Endothelial cell of umbilical vein (primary cell): ENCODE measurements around the gene THBS1. TPM values are rescaled to one million over a fixed set of nuclear protein-coding genes. Genes with fewer than 3 reads are reported as not detected.

Experiments used
- BruUV-seq: library from RNA; stranded (reverse); fragments of 400-500 nt; replicated peaks from 2 replicates; lab custom pipeline; 2021; lab: Mats Ljungman, UMichigan
- CTCF ChIA-PET: fragments of 300-600, 350-600 bp; sonication (Branson Sonifier 250); formaldehyde crosslinking; loops from one replicate; lab custom pipeline; 2021; ENCODE audit warnings: antibody characterized with exemption, inconsistent platforms; lab: Charles Lee
- POLR2A ChIA-PET: fragments of 300-600, 350-600 bp; sonication (Branson Sonifier 250); formaldehyde crosslinking; loops from one replicate; lab custom pipeline; 2021; ENCODE audit warnings: antibody characterized with exemption, inconsistent platforms; lab: Charles Lee
- DNase-seq: peaks from one replicate; pipeline ENCODE4 v3.0.0-alpha.2; 2011; ENCODE audit warnings: low read depth, low spot score
- FAIRE-seq: peaks from 2 replicates; lab custom pipeline; 2011; peaks lifted over from hg19 to GRCh38; lab: Jason Lieb, UNC
- H2AFZ ChIP-seq: 2 replicates; pipeline ENCODE4 v1.6.0; 2012; ENCODE audit warnings: low read depth, low read length, control low read depth, inconsistent platforms
- H3K27ac ChIP-seq: 2 replicates; pipeline ENCODE4 v1.5.1; 2011; ENCODE audit warnings: low read depth, mild to moderate bottlenecking, control low read depth, low read length, moderate library complexity; ENCODE audit not compliant: insufficient read depth
- H3K27me3 ChIP-seq, 2 experiments: 2 replicates each; pipeline versions ENCODE4 v1.6.0 to v1.6.1; 2011; ENCODE audit warnings: low read length in 2 of 2, mixed read lengths in 1 of 2; ENCODE audit not compliant: control insufficient read depth in 2 of 2, insufficient read depth in 2 of 2
- H3K36me3 ChIP-seq, 2 experiments: 2 replicates in 1 of 2; 3 replicates in 1 of 2; pipeline ENCODE4 v1.5.1; 2011; ENCODE audit warnings: low read length in 2 of 2, mild to moderate bottlenecking in 1 of 2, moderate library complexity in 1 of 2; ENCODE audit not compliant: control insufficient read depth in 2 of 2, insufficient read depth in 2 of 2; ENCODE audit errors: extremely low read depth in 1 of 2
- H3K4me1 ChIP-seq: 3 replicates; pipeline ENCODE4 v1.5.1; 2011; ENCODE audit warnings: mild to moderate bottlenecking, low read length; ENCODE audit not compliant: control insufficient read depth, insufficient read depth; ENCODE audit errors: extremely low read depth
- H3K4me2 ChIP-seq: 2 replicates; pipeline ENCODE4 v1.6.1; 2011; ENCODE audit warnings: low read length, control low read depth, mixed read lengths; ENCODE audit not compliant: insufficient read depth
- H3K4me3 ChIP-seq, 3 experiments: fragments of 200-600 bp in 1 of 3; sonication (generic), shearing (Covaris generic) in 1 of 3; replicated peaks in 1 of 3; 2 replicates each; pipeline ENCODE4 v1.5.1; 2011 to 2016; ENCODE audit warnings: control low read depth in 3 of 3, low read length in 3 of 3, mild to moderate bottlenecking in 2 of 3, inconsistent platforms in 1 of 3, low read depth in 1 of 3, moderate library complexity in 1 of 3; ENCODE audit not compliant: insufficient read depth in 1 of 3
- H3K79me2 ChIP-seq: 2 replicates; pipeline ENCODE4 v1.6.0; 2012; ENCODE audit warnings: low read length, inconsistent platforms; ENCODE audit not compliant: control insufficient read depth, insufficient read depth
- H3K9ac ChIP-seq: replicated peaks from 2 replicates; pipeline ENCODE3; 2011; ENCODE audit warnings: low read length, control low read depth; ENCODE audit not compliant: insufficient read depth; ENCODE audit errors: extremely low read depth
- H3K9me1 ChIP-seq: replicated peaks from 3 replicates; pipeline ENCODE4 v1.6.0; 2011; ENCODE audit warnings: mild to moderate bottlenecking, low read length; ENCODE audit not compliant: control insufficient read depth, insufficient read depth; ENCODE audit errors: extremely low read depth
- H3K9me3 ChIP-seq: replicated peaks from 2 replicates; pipeline ENCODE4 v1.5.1; 2012; ENCODE audit warnings: low read length, inconsistent platforms; ENCODE audit not compliant: control insufficient read depth, insufficient read depth
- H4K20me1 ChIP-seq: replicated peaks from 2 replicates; pipeline ENCODE3; 2011; ENCODE audit warnings: mild to moderate bottlenecking, low read length; ENCODE audit not compliant: control insufficient read depth, insufficient read depth; ENCODE audit errors: extremely low read depth
- EZH2 ChIP-seq: IDR thresholded peaks from 2 replicates; pipeline ENCODE4 v1.6.1; 2012; ENCODE audit warnings: borderline replicate concordance, low read depth, mild to moderate bottlenecking, moderate library complexity, low read length, inconsistent platforms; ENCODE audit not compliant: severe bottlenecking
- FOS ChIP-seq: IDR thresholded peaks from 2 replicates; pipeline ENCODE4 v1.6.1; 2011; ENCODE audit warnings: mild to moderate bottlenecking, low read length, moderate library complexity, borderline replicate concordance; ENCODE audit not compliant: insufficient read depth
- GATA2 ChIP-seq: IDR thresholded peaks from 2 replicates; pipeline ENCODE4 v1.7.0; 2011; ENCODE audit warnings: low read depth, mild to moderate bottlenecking, moderate library complexity, mixed read lengths, low read length; ENCODE audit not compliant: insufficient read length, insufficient read depth
- JUN ChIP-seq: IDR thresholded peaks from 2 replicates; pipeline ENCODE4 v1.6.1; 2011; ENCODE audit warnings: borderline replicate concordance, low read depth; ENCODE audit not compliant: insufficient read length, insufficient read depth
- MYC ChIP-seq: IDR thresholded peaks from one replicate; pipeline ENCODE4 v1.6.1; 2011; ENCODE audit warnings: mild to moderate bottlenecking, low read depth, low read length
- dilution Hi-C: fragments of 300-500 bp; cut with MboI; formaldehyde crosslinking; loops from one replicate; pipeline ENCODE4 v1.15.0; 2019; ENCODE audit warnings: low sequenced_read_pairs; ENCODE audit not compliant: extremely low pct_ligation_motif_present
- intact Hi-C: fragments of 100-400 bp; cut with micrococcal nuclease; formaldehyde crosslinking; loops from one replicate; pipeline ENCODE4 v1.10.0; 2022
- polyA plus RNA-seq, 4 experiments: library from polyadenylated mRNA; depleted of rRNA in 3 of 4; stranded (reverse) in 3 of 4; unstranded in 1 of 4; fragments of >200 nt; gene quantifications; 2 replicates each; pipeline versions ENCODE4 v1.2.1 to v1.2.3, GENCODE V29; 2011 to 2012; ENCODE audit warnings: missing spikeins in 1 of 4
- total RNA-seq: library from RNA; stranded (reverse); gene quantifications from 2 replicates; pipeline ENCODE4 v1.2.3, GENCODE V29; 2021

Gene THBS1
- total and polyA plus RNA-seq, 2 donors (not counting 3 experiments of a cell fraction or from before 2014, with no cell fraction given): 6,293 to 8,883 TPM

- Histone ChIP-seq H3K9me3 (no peaks in the 10 kb centered on the region), H3K27ac (no peak overlapping the region), H3K27me3 (no peaks in the 10 kb centered on the region), H3K79me2 (no peaks in the 10 kb centered on the region), H3K4me2 (peak overlapping the region; percentile 9), H3K4me3 (no peak overlapping the region), H3K9ac (no peak overlapping the region), H3K9me1 (no peaks in the 10 kb centered on the region), H3K36me3 (no peaks in the 10 kb centered on the region), H4K20me1 (no peaks in the 10 kb centered on the region), H3K4me1 (peaks cover 14% of the 10 kb centered on the region), H2AFZ (peak overlapping the region; percentile 4)
- intact Hi-C loops (no loop called here), dilution Hi-C loops (no loop called here)
- BruUV-seq: no TSS peak
- FAIRE-seq (peak; percentile 55), DNase-seq (peak; percentile 60)
- ChIA-PET POLR2A (no interaction called here), CTCF (interaction anchor here (1.1 kb wide), 1 partner anchor 140 kb away, joined by 7 read pairs; no protein-coding TSS in a partner anchor)
- TF ChIP-seq FOS (peak; percentile 63), JUN (peak; percentile 64), GATA2 (no peak)
Observed at GRCh38 chr15:39616731-39617455, 36.0 kb downstream of the THBS1 start.

- no peak overlapping the region for H3K4me3 ChIP-seq
- H3K4me1 ChIP-seq: peaks cover 14% of the 10 kb centered on the region
- BruUV-seq: no TSS peak
- no peak for DNase-seq
- intact Hi-C loops: no loop called here
- H3K36me3 ChIP-seq: no peaks in the 10 kb centered on the region
- no peaks in the 10 kb centered on the region for H3K9me1 ChIP-seq
- dilution Hi-C loops: no loop called here
- ChIA-PET CTCF (interaction anchor here (1.3 kb wide), 1 partner anchor 139 kb away, joined by 6 read pairs; no protein-coding TSS in a partner anchor), POLR2A (no interaction called here)
- no peaks in the 10 kb centered on the region for H3K27me3 ChIP-seq
- H3K9me3 ChIP-seq: no peaks in the 10 kb centered on the region
- no peak overlapping the region for H3K9ac ChIP-seq
- H3K4me2 ChIP-seq: no peak overlapping the region
- TF ChIP-seq FOS: no peak
- no peak for TF ChIP-seq EZH2
- TF ChIP-seq MYC: no peak
- no peak for TF ChIP-seq GATA2
- no peak overlapping the region for H3K27ac ChIP-seq
- no peaks in the 10 kb centered on the region for H4K20me1 ChIP-seq
- FAIRE-seq: no peak
- no peak overlapping the region for H2AFZ ChIP-seq
- no peaks in the 10 kb centered on the region for H3K79me2 ChIP-seq
Observed at GRCh38 chr15:39618063-39618823, 37.4 kb downstream of the THBS1 start.
